SK-N-SH (cell line): ENCODE results near the gene PRRG4. TPM values are rescaled to one million over a fixed set of nuclear protein-coding genes. Genes with fewer than 3 reads are reported as not detected.

ENCODE experiments used
- CTCF ChIA-PET: fragments of 300-600, 350-600 bp; formaldehyde crosslinking; extraction: SDS; loops from one replicate; lab custom pipeline; 2021; lab: Yijun Ruan, JAX
- POLR2A ChIA-PET: fragments of 350-600 bp; sonication (Branson Sonifier 250); formaldehyde crosslinking; extraction: SDS; loops from one replicate; lab custom pipeline; 2020; ENCODE audit warnings: antibody characterized with exemption, inconsistent platforms; lab: Yijun Ruan, JAX
- DNase-seq: peaks from one replicate; pipeline ENCODE4 v3.0.0; 2012
- H2AFZ ChIP-seq: fragments of 200-600 bp; sonication (generic); 2 replicates; pipeline ENCODE4 v1.8.1; 2016; ENCODE audit warnings: antibody characterized with exemption, mild to moderate bottlenecking, low read depth
- H3F3A ChIP-seq: fragments of 200-600 bp; sonication (generic); replicated peaks from 2 replicates; pipeline ENCODE3; 2016; ENCODE audit warnings: antibody characterized with exemption, mild to moderate bottlenecking; ENCODE audit not compliant: insufficient read depth
- H3K27ac ChIP-seq, 2 experiments: fragments of 200-500 bp in 1 of 2; fragments of 200-600 bp in 1 of 2; sonication (Bioruptor generic) in 1 of 2; sonication (generic), shearing (Covaris generic) in 1 of 2; 2 replicates each; pipeline versions ENCODE4 v1.5.1 to v1.6.1; 2014 to 2016; ENCODE audit warnings: low read depth in 2 of 2, inconsistent platforms in 1 of 2, low read length in 1 of 2, mild to moderate bottlenecking in 1 of 2, mixed read lengths in 1 of 2
- H3K27me3 ChIP-seq: fragments of 200-600 bp; sonication (generic), shearing (Covaris generic); 2 replicates; pipeline ENCODE4 v1.6.1; 2016; ENCODE audit warnings: mixed run types; ENCODE audit not compliant: insufficient read depth
- H3K36me3 ChIP-seq, 2 experiments: fragments of 200-500 bp in 1 of 2; fragments of 200-600 bp in 1 of 2; sonication (Bioruptor generic) in 1 of 2; sonication (generic) in 1 of 2; replicated peaks in 1 of 2; 2 replicates each; pipeline versions ENCODE3 to v1.5.1; 2014 to 2016; ENCODE audit warnings: low read length in 1 of 2, mild to moderate bottlenecking in 1 of 2; ENCODE audit not compliant: insufficient read depth in 2 of 2, control insufficient read depth in 1 of 2
- H3K4me1 ChIP-seq, 2 experiments: fragments of 200-500 bp in 1 of 2; fragments of 200-600 bp in 1 of 2; sonication (Bioruptor generic) in 1 of 2; sonication (generic), shearing (Covaris generic) in 1 of 2; 2 replicates each; pipeline versions ENCODE4 v1.5.1 to v1.6.1; 2014 to 2016; ENCODE audit warnings: low read depth in 1 of 2, low read length in 1 of 2, mixed run types in 1 of 2; ENCODE audit not compliant: insufficient read depth in 2 of 2, control insufficient read depth in 1 of 2
- H3K4me2 ChIP-seq: fragments of 200-600 bp; sonication (generic), shearing (Covaris generic); 2 replicates; pipeline ENCODE4 v1.6.1; 2017; ENCODE audit warnings: mixed run types
- H3K4me3 ChIP-seq, 2 experiments: fragments of 200-500 bp in 1 of 2; fragments of 200-600 bp in 1 of 2; sonication (Bioruptor generic) in 1 of 2; sonication (generic), shearing (Covaris generic) in 1 of 2; 2 replicates each; pipeline versions ENCODE4 v1.5.1 to v1.8.1; 2014 to 2016; ENCODE audit warnings: low read depth in 2 of 2, inconsistent platforms in 1 of 2, low read length in 1 of 2, mild to moderate bottlenecking in 1 of 2, mixed read lengths in 1 of 2, moderate library complexity in 1 of 2
- H3K79me2 ChIP-seq: fragments of 200-600 bp; sonication (generic); 2 replicates; pipeline ENCODE4 v1.8.1; 2017; ENCODE audit warnings: mild to moderate bottlenecking; ENCODE audit not compliant: insufficient read depth
- H3K9ac ChIP-seq: fragments of 200-600 bp; sonication (generic); 2 replicates; pipeline ENCODE4 v1.6.1; 2017; ENCODE audit warnings: mixed run types
- H3K9me2 ChIP-seq: fragments of 200-600 bp; sonication (generic); 2 replicates; pipeline ENCODE4 v1.6.1; 2017; ENCODE audit warnings: mixed run types
- H3K9me3 ChIP-seq: fragments of 200-600 bp; sonication (generic); 2 replicates; pipeline ENCODE4 v1.6.1; 2017; ENCODE audit warnings: mixed run types, mild to moderate bottlenecking, moderate library complexity
- H4K20me1 ChIP-seq: fragments of 200-600 bp; sonication (generic); 2 replicates; pipeline ENCODE4 v1.6.1; 2017; ENCODE audit warnings: mild to moderate bottlenecking, mixed run types; ENCODE audit not compliant: insufficient read depth
- CHD2 ChIP-seq: fragments of 150-350 bp; IDR thresholded peaks from 2 replicates; pipeline ENCODE4 v1.6.1; 2018; ENCODE audit warnings: low read length; ENCODE audit not compliant: partially characterized antibody
- EZH2phosphoT487 ChIP-seq: fragments of 200-600 bp; sonication (generic); IDR thresholded peaks from 2 replicates; pipeline ENCODE4 v1.6.1; 2017; ENCODE audit warnings: low read depth, mixed run types, mild to moderate bottlenecking, antibody characterized with exemption, moderate library complexity, borderline replicate concordance
- FOXJ3 ChIP-seq: sonication (generic); formaldehyde crosslinking; IDR thresholded peaks from 2 replicates; pipeline ENCODE4 v1.5.1; 2020; ENCODE audit warnings: mild to moderate bottlenecking, missing genetic modification reagents
- GATA2 ChIP-seq: sonication (generic); formaldehyde crosslinking; IDR thresholded peaks from 2 replicates; pipeline ENCODE4 v1.5.0; 2020; ENCODE audit warnings: mild to moderate bottlenecking, missing genetic modification reagents
- JUND ChIP-seq: IDR thresholded peaks from 2 replicates; pipeline ENCODE4 v1.4.0; 2012
- NFIC ChIP-seq: IDR thresholded peaks from 2 replicates; pipeline ENCODE4 v1.4.0; 2012; ENCODE audit warnings: borderline replicate concordance
- PBX3 ChIP-seq: IDR thresholded peaks from 2 replicates; pipeline ENCODE4; 2012
- POLR2AphosphoS5 ChIP-seq: IDR thresholded peaks from 2 replicates; pipeline ENCODE4 v1.6.1; 2012; ENCODE audit warnings: low read depth, low read length
- RAD21 ChIP-seq: IDR thresholded peaks from 2 replicates; pipeline ENCODE4 v1.6.1; 2012; ENCODE audit warnings: mild to moderate bottlenecking, low read length
- REST ChIP-seq: IDR thresholded peaks from 2 replicates; pipeline ENCODE4 v1.6.1; 2012; ENCODE audit warnings: mild to moderate bottlenecking, low read depth, low read length, moderate library complexity
- RFX5 ChIP-seq: IDR thresholded peaks from 2 replicates; pipeline ENCODE4 v1.6.1; 2012; ENCODE audit warnings: mild to moderate bottlenecking, improper control_type of control experiment, low read length
- TAF1 ChIP-seq: IDR thresholded peaks from 2 replicates; pipeline ENCODE4 v1.6.1; 2012; ENCODE audit warnings: low read depth, mild to moderate bottlenecking, low read length, moderate library complexity, borderline replicate concordance
- TEAD4 ChIP-seq: IDR thresholded peaks from 2 replicates; pipeline ENCODE4 v1.4.0; 2012; ENCODE audit warnings: mild to moderate bottlenecking, borderline replicate concordance; ENCODE audit not compliant: insufficient read depth
- USF1 ChIP-seq: IDR thresholded peaks from 2 replicates; pipeline ENCODE4 v1.4.0; 2012; ENCODE audit warnings: low read depth, borderline replicate concordance
- USF2 ChIP-seq: fragments of 150-350 bp; IDR thresholded peaks from 2 replicates; pipeline ENCODE4 v1.6.1; 2017; ENCODE audit warnings: antibody characterized with exemption, low read length, low read depth, borderline replicate concordance
- WGBS: methylation state at CpG from one replicate; pipeline ENCODE4 v1.1.6; 2017; ENCODE audit warnings: low lambda C conversion rate; 5-methylcytosine and 5-hydroxymethylcytosine counted together
- polyA plus RNA-seq, 3 experiments: library from polyadenylated mRNA; depleted of rRNA; stranded (reverse); fragments of >200 nt; gene quantifications; 2 replicates each; pipeline ENCODE4 v1.2.3, GENCODE V29; 2012
- TF ChIP-seq, protein P1 (sequence below): fragments of 150-350 bp; IDR thresholded peaks from 2 replicates; pipeline ENCODE4 v1.6.1; 2016; ENCODE audit warnings: mild to moderate bottlenecking, low read depth, low read length

Gene PRRG4
- polyA plus RNA-seq, 1 of the 3 experiments (the other 2 are of a cell fraction) = 0.21 TPM

DNA sequence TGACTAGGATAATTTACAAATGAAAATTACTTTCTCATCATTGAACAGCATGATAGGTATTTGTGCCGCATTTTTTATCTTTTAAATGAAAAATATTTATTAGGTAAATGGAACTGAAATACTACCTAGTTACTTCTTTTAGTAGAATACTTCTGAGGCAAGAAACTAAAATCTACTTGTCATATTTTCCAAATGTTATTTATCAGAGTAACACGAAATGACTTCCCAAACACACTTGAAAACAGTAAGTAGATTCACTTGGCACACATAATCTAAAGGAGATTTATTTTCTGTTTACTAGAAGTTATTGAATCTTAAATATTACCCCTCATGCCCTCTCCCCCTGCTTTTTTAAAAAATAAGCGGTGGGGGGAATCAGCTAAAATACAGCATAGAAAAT, 65.2 kb downstream of the PRRG4 start:
- Histone ChIP-seq H3K9ac (peak overlapping the region; percentile 96; the same call in 1 of the 2 replicates), H3K79me2 (peaks cover 68% of the 10 kb centered on the region), H3K4me3 (peak overlapping the region; percentile 85 to 86), H4K20me1 (peaks cover 34% of the 10 kb centered on the region), H3K27me3 (no peaks in the 10 kb centered on the region), H3K9me3 (no peaks in the 10 kb centered on the region), H2AFZ (peak overlapping the region; percentile 81; the same call in 1 of the 2 replicates), H3K36me3 (peaks cover 0 to 4% of the 10 kb centered on the region in 2 experiments), H3K27ac (peak overlapping the region; percentile 80 to 87), H3K4me2 (peak overlapping the region; percentile 94), H3K4me1 (peaks cover 9 to 22% of the 10 kb centered on the region in 2 experiments; a peak in 3 of 4 replicates), H3F3A (peaks cover 8% of the 10 kb centered on the region), H3K9me2 (no peaks in the 10 kb centered on the region)
- TF ChIP-seq CHD2 = no peak
- no peak for TF ChIP-seq POLR2AphosphoS5
- no peak for TF ChIP-seq USF2
- ChIA-PET CTCF (interaction anchor here (0.6 to 2.3 kb wide), 6 partner anchors 16 to 450 kb away, joined by 3 to 9 read pairs (median 4); partner anchors contain the start of gene TCP11L1), POLR2A (no interaction called here)
- DNase-seq = no peak
- WGBS = 63% methylated on average over 3 of the region's 3 CpGs

GRCh38 chr11:32895471-32895870, 65.7 kb downstream of the PRRG4 start:
- H2AFZ ChIP-seq = no peak overlapping the region
- H3K27ac ChIP-seq = 0 out of 4 replicates have a peak overlapping the region, but pooled peaks of 1 of the 2 experiments have one; percentile 5
- 63% methylated on average over 1 of the region's 1 CpG for WGBS
- H3F3A ChIP-seq = peaks cover 8% of the 10 kb centered on the region
- H3K9me2 ChIP-seq = no peaks in the 10 kb centered on the region
- peak overlapping the region; percentile 94 for H3K4me2 ChIP-seq
- 0 out of 4 replicates have a peak overlapping the region, but pooled peaks of 1 of the 2 experiments have one; percentile 85 for H3K4me3 ChIP-seq
- POLR2A ChIA-PET = no interaction called here
- H3K79me2 ChIP-seq = peaks cover 73% of the 10 kb centered on the region
- CTCF ChIA-PET = interaction anchor here (1.1 to 1.6 kb wide), 2 partner anchors 66 to 170 kb away, joined by 3 read pairs; no protein-coding TSS in a partner anchor
- H3K9me3 ChIP-seq = no peaks in the 10 kb centered on the region
- peak overlapping the region; percentile 96; the same call in 1 of the 2 replicates for H3K9ac ChIP-seq
- no peaks in the 10 kb centered on the region for H3K27me3 ChIP-seq
- peaks cover 9 to 22% of the 10 kb centered on the region in 2 experiments; a peak in 3 of 4 replicates for H3K4me1 ChIP-seq
- DNase-seq = no peak
- peaks cover 37% of the 10 kb centered on the region for H4K20me1 ChIP-seq
- peaks cover 0 to 4% of the 10 kb centered on the region in 2 experiments for H3K36me3 ChIP-seq
- TF ChIP-seq, protein P1, sequence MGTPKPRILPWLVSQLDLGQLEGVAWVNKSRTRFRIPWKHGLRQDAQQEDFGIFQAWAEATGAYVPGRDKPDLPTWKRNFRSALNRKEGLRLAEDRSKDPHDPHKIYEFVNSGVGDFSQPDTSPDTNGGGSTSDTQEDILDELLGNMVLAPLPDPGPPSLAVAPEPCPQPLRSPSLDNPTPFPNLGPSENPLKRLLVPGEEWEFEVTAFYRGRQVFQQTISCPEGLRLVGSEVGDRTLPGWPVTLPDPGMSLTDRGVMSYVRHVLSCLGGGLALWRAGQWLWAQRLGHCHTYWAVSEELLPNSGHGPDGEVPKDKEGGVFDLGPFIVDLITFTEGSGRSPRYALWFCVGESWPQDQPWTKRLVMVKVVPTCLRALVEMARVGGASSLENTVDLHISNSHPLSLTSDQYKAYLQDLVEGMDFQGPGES = no peak
- TF ChIP-seq JUND (no peak), EZH2phosphoT487 (no peak), TEAD4 (no peak), FOXJ3 (CRISPR knock-in tag) (no peak), RAD21 (no peak), RFX5 (no peak), NFIC (no peak), REST (no peak), USF1 (no peak), TAF1 (no peak), USF2 (no peak), GATA2 (no peak), PBX3 (no peak)
